Testis (tissue), 2 donors: ENCODE data around the gene ANKRD62.

ENCODE experiments used
- POLR2A ChIP-seq: fragments of 450-650 bp; IDR thresholded peaks from one replicate; pipeline ENCODE4 v1.6.1; 2017; ENCODE audit warnings: antibody characterized with exemption, mild to moderate bottlenecking, moderate library complexity
- TF ChIP-seq, protein P1 (sequence below), 3 experiments: fragments of 450-650 bp in 2 of 3; fragments of 200-600 bp in 1 of 3; sonication (generic) in 1 of 3; IDR thresholded peaks; one replicate each; pipeline ENCODE4 v1.5.1; 2016 to 2019; ENCODE audit warnings: antibody characterized with exemption in 3 of 3, mild to moderate bottlenecking in 2 of 3, moderate library complexity in 1 of 3

DNA sequence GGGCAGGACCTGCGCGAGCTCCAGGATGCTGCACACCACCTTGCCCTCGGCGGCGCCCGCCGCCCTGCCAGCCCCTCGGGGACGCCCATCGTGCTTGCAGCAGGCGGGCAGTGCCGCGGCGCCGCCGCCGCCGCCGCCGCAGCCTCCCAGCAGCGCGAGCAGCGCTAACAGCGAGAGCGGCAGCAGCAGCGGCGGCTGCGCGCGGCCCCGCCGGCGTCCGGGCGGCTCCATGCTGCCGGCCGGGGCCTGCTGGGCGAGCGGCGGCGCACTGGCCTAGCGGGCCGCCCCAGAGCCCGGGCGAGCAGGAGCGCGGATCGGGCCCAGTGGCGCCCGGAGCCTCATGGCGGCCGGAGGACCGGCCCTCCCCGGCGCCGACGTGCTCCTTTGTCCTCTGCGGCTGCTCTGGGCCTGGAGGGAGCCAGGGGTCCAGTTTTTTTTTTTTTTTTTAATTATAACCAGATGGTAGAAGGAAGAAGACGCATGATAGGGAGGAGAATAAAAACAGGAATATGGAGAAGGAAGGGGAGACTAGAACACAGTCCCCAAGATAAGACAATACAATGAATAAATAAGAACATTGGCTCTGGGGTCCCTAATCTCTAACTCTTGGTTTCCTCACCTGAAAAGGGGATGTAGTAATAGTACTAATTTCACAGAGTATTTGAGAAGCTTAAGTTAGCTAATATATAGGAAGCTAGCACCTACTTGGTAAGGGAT lies 17.1 kb upstream of the ANKRD62 start:
- TF ChIP-seq, protein P1, sequence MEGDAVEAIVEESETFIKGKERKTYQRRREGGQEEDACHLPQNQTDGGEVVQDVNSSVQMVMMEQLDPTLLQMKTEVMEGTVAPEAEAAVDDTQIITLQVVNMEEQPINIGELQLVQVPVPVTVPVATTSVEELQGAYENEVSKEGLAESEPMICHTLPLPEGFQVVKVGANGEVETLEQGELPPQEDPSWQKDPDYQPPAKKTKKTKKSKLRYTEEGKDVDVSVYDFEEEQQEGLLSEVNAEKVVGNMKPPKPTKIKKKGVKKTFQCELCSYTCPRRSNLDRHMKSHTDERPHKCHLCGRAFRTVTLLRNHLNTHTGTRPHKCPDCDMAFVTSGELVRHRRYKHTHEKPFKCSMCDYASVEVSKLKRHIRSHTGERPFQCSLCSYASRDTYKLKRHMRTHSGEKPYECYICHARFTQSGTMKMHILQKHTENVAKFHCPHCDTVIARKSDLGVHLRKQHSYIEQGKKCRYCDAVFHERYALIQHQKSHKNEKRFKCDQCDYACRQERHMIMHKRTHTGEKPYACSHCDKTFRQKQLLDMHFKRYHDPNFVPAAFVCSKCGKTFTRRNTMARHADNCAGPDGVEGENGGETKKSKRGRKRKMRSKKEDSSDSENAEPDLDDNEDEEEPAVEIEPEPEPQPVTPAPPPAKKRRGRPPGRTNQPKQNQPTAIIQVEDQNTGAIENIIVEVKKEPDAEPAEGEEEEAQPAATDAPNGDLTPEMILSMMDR (IDR thresholded peaks at IDR 0.05), result no peak
- TF ChIP-seq POLR2A, result no peak
